H1 (cell line): ENCODE measurements around the gene SH2D4B. TPM values are rescaled to one million over a fixed set of nuclear protein-coding genes. Genes with fewer than 3 reads are reported as not detected.

ENCODE experiments used
- CTCF ChIA-PET: fragments of 300-600 bp; sonication (Branson Sonifier 250); formaldehyde crosslinking; loops from one replicate; lab custom pipeline; 2021; ENCODE audit not compliant: partially characterized antibody; lab: Charles Lee
- POLR2A ChIA-PET: fragments of 300-600 bp; sonication (Branson Sonifier 250); formaldehyde crosslinking; loops from one replicate; lab custom pipeline; 2021; ENCODE audit warnings: inconsistent platforms; ENCODE audit not compliant: partially characterized antibody; lab: Charles Lee
- DNase-seq, 2 experiments: peaks; one replicate each; pipeline versions ENCODE4 v3.0.0 to v3.0.0-alpha.2; 2010 to 2022; ENCODE audit warnings: low spot score in 2 of 2, low read depth in 1 of 2, mixed read lengths in 1 of 2
- FAIRE-seq: peaks from 2 replicates; lab custom pipeline; 2011; peaks lifted over from hg19 to GRCh38; lab: Jason Lieb, UNC
- H2AFZ ChIP-seq: 2 replicates; pipeline ENCODE4 v1.8.1; 2012; ENCODE audit warnings: low read length, inconsistent platforms
- H2AK5ac ChIP-seq: 2 replicates; pipeline ENCODE4 v1.6.1; 2013; ENCODE audit warnings: low read depth, low read length
- H2BK120ac ChIP-seq: replicated peaks from 2 replicates; pipeline ENCODE3; 2013; ENCODE audit warnings: low read depth, low read length, inconsistent platforms
- H2BK12ac ChIP-seq: 2 replicates; pipeline ENCODE4 v1.6.1; 2013; ENCODE audit warnings: low read depth, low read length
- H2BK15ac ChIP-seq: 2 replicates; pipeline ENCODE4 v1.6.1; 2013; ENCODE audit warnings: low read length
- H2BK20ac ChIP-seq: 2 replicates; pipeline ENCODE4 v1.6.1; 2013; ENCODE audit warnings: low read length
- H2BK5ac ChIP-seq: 2 replicates; pipeline ENCODE4 v1.6.1; 2013; ENCODE audit warnings: low read depth, low read length
- H3K14ac ChIP-seq: 2 replicates; pipeline ENCODE4 v1.6.1; 2013; ENCODE audit warnings: inconsistent platforms; ENCODE audit not compliant: insufficient read length
- H3K18ac ChIP-seq: 2 replicates; pipeline ENCODE4 v1.6.1; 2013; ENCODE audit warnings: low read length; ENCODE audit errors: extremely low read depth
- H3K23ac ChIP-seq: 2 replicates; pipeline ENCODE4 v1.6.1; 2013; ENCODE audit warnings: inconsistent platforms; ENCODE audit not compliant: insufficient read length
- H3K23me2 ChIP-seq: 2 replicates; pipeline ENCODE4 v1.6.1; 2013; ENCODE audit warnings: low read depth, low read length
- H3K27ac ChIP-seq: 2 replicates; pipeline ENCODE4 v1.6.1; 2011; ENCODE audit warnings: low read depth, low read length, inconsistent platforms
- H3K27me3 ChIP-seq, 4 experiments: replicated peaks in 1 of 4; 1 replicate in 1 of 4; 2 replicates in 3 of 4; pipeline versions ENCODE4 v1.6.1 to v1.8.1; 2011 to 2013; ENCODE audit warnings: low read length in 3 of 4, mild to moderate bottlenecking in 3 of 4, inconsistent platforms in 2 of 4, mixed read lengths in 2 of 4, moderate library complexity in 1 of 4; ENCODE audit not compliant: control insufficient read depth in 3 of 4, insufficient read depth in 3 of 4; ENCODE audit errors: extremely low read depth in 1 of 4
- H3K36me3 ChIP-seq, 4 experiments: 2 replicates each; pipeline versions ENCODE4 v1.6.1 to v1.8.1; 2011 to 2013; ENCODE audit warnings: mild to moderate bottlenecking in 4 of 4, low read length in 3 of 4, moderate library complexity in 2 of 4, control low read depth in 1 of 4, inconsistent platforms in 1 of 4; ENCODE audit not compliant: insufficient read depth in 4 of 4, control insufficient read depth in 2 of 4
- H3K4ac ChIP-seq: replicated peaks from 2 replicates; pipeline ENCODE3; 2013; ENCODE audit warnings: low read length, low read depth, mixed read lengths, inconsistent platforms; ENCODE audit not compliant: insufficient read length
- H3K4me1 ChIP-seq, 4 experiments: replicated peaks in 1 of 4; 1 replicate in 1 of 4; 2 replicates in 3 of 4; pipeline versions ENCODE4 v1.6.1 to v1.8.1; 2011 to 2013; ENCODE audit warnings: low read length in 3 of 4, inconsistent platforms in 2 of 4, mixed read lengths in 1 of 4; ENCODE audit not compliant: insufficient read depth in 4 of 4, control insufficient read depth in 3 of 4
- H3K4me2 ChIP-seq, 2 experiments: 2 replicates each; pipeline versions ENCODE4 v1.6.1 to v1.8.1; 2011 to 2013; ENCODE audit warnings: low read depth in 2 of 2, low read length in 2 of 2, control low read depth in 1 of 2, inconsistent platforms in 1 of 2, mild to moderate bottlenecking in 1 of 2; ENCODE audit not compliant: insufficient read depth in 1 of 2
- H3K4me3 ChIP-seq, 4 experiments: fragments of 200-600, 300-600 bp in 1 of 4; sonication (generic), shearing (Covaris generic), sonication (Bioruptor Twin) in 1 of 4; 2 replicates each; pipeline versions ENCODE4 v1.5.1 to v1.8.1; 2011 to 2016; ENCODE audit warnings: low read length in 4 of 4, low read depth in 3 of 4, control low read depth in 2 of 4, inconsistent platforms in 2 of 4, mild to moderate bottlenecking in 2 of 4, mixed read lengths in 1 of 4, moderate library complexity in 1 of 4; ENCODE audit not compliant: insufficient read depth in 2 of 4; ENCODE audit errors: extremely low read depth in 1 of 4
- H3K56ac ChIP-seq: replicated peaks from 2 replicates; pipeline ENCODE3; 2013; ENCODE audit warnings: low read depth, mild to moderate bottlenecking, mixed read lengths, low read length, inconsistent platforms; ENCODE audit not compliant: insufficient read length
- H3K79me1 ChIP-seq: 2 replicates; pipeline ENCODE4 v1.6.1; 2013; ENCODE audit warnings: low read depth, low read length, control low read depth
- H3K79me2 ChIP-seq, 2 experiments: 2 replicates each; pipeline versions ENCODE4 v1.6.1 to v1.8.1; 2012 to 2013; ENCODE audit warnings: low read length in 2 of 2, mild to moderate bottlenecking in 2 of 2, inconsistent platforms in 1 of 2; ENCODE audit not compliant: insufficient read depth in 2 of 2, control insufficient read depth in 1 of 2
- H3K9ac ChIP-seq, 4 experiments: replicated peaks in 1 of 4; 1 replicate in 1 of 4; 2 replicates in 3 of 4; pipeline versions ENCODE4 v1.6.1 to v1.8.1; 2011 to 2013; ENCODE audit warnings: low read depth in 3 of 4, low read length in 3 of 4, control low read depth in 2 of 4, mild to moderate bottlenecking in 2 of 4, moderate library complexity in 2 of 4, inconsistent platforms in 1 of 4; ENCODE audit errors: extremely low read depth in 1 of 4
- H3K9me3 ChIP-seq, 2 experiments: 2 replicates each; pipeline versions ENCODE4 v1.6.1 to v1.8.1; 2012 to 2013; ENCODE audit warnings: mild to moderate bottlenecking in 2 of 2, moderate library complexity in 2 of 2, control low read depth in 1 of 2, inconsistent platforms in 1 of 2, low read depth in 1 of 2, low read length in 1 of 2, mixed read lengths in 1 of 2; ENCODE audit not compliant: insufficient read depth in 2 of 2
- H4K20me1 ChIP-seq, 2 experiments: replicated peaks in 1 of 2; 2 replicates each; pipeline versions ENCODE3 to v1.8.1; 2011 to 2013; ENCODE audit warnings: inconsistent platforms in 2 of 2, low read length in 2 of 2, mild to moderate bottlenecking in 1 of 2; ENCODE audit not compliant: insufficient read depth in 2 of 2, control insufficient read depth in 1 of 2
- H4K5ac ChIP-seq: 2 replicates; pipeline ENCODE4 v1.6.1; 2013; ENCODE audit warnings: low read length, low read depth, mixed read lengths, inconsistent platforms; ENCODE audit not compliant: insufficient read length
- H4K8ac ChIP-seq: 2 replicates; pipeline ENCODE4 v1.8.0; 2013; ENCODE audit warnings: mild to moderate bottlenecking, moderate library complexity, low read length, inconsistent platforms; ENCODE audit not compliant: insufficient read depth; ENCODE audit errors: extremely low read depth
- H4K91ac ChIP-seq: replicated peaks from 2 replicates; pipeline ENCODE3; 2013; ENCODE audit warnings: low read length, mixed read lengths, inconsistent platforms; ENCODE audit not compliant: insufficient read length
- CTBP2 ChIP-seq: IDR thresholded peaks from 2 replicates; pipeline ENCODE4 v1.7.0; 2011; ENCODE audit warnings: borderline replicate concordance, mild to moderate bottlenecking, moderate library complexity, mixed read lengths, low read length; ENCODE audit not compliant: insufficient read depth, insufficient read length
- FOSL1 ChIP-seq: IDR thresholded peaks from 2 replicates; pipeline ENCODE4 v1.6.1; 2011; ENCODE audit warnings: mild to moderate bottlenecking, low read depth, low read length, moderate library complexity; ENCODE audit not compliant: insufficient read depth
- KDM1A ChIP-seq: fragments of 200-600, 300-600 bp; sonication (generic); IDR thresholded peaks from 2 replicates; pipeline ENCODE4 v1.7.1; 2016; ENCODE audit warnings: mild to moderate bottlenecking, low read length, borderline replicate concordance
- KDM4A ChIP-seq: IDR thresholded peaks from one replicate; pipeline ENCODE4 v1.7.1; 2012; ENCODE audit warnings: low read depth, mild to moderate bottlenecking, moderate library complexity, low read length, inconsistent platforms; ENCODE audit not compliant: severe bottlenecking
- KDM5A ChIP-seq: fragments of 200-600 bp; IDR thresholded peaks from 2 replicates; pipeline ENCODE4 v1.7.1; 2012; ENCODE audit warnings: mild to moderate bottlenecking, low read length, inconsistent platforms, mixed read lengths
- POLR2A ChIP-seq, 2 experiments: IDR thresholded peaks; 1 replicate in 1 of 2; 2 replicates in 1 of 2; pipeline ENCODE4 v1.6.1; 2011; ENCODE audit warnings: low read depth in 2 of 2, low read length in 2 of 2, mild to moderate bottlenecking in 2 of 2; ENCODE audit errors: control extremely low read depth in 1 of 2
- POLR2AphosphoS5 ChIP-seq: IDR thresholded peaks from 2 replicates; pipeline ENCODE4 v1.6.1; 2011; ENCODE audit warnings: low read depth, low read length
- POU5F1 ChIP-seq: IDR thresholded peaks from 2 replicates; pipeline ENCODE4 v1.6.1; 2011; ENCODE audit warnings: low read depth, mild to moderate bottlenecking, low read length, moderate library complexity
- RNF2 ChIP-seq: fragments of 200-900, 300-1000 bp; sonication (generic); IDR thresholded peaks from 2 replicates; pipeline ENCODE4 v1.7.1; 2016; ENCODE audit warnings: borderline replicate concordance, low read depth, mild to moderate bottlenecking, antibody characterized with exemption, low read length; ENCODE audit not compliant: poor library complexity, severe bottlenecking; ENCODE audit errors: missing control alignments
- SP2 ChIP-seq: IDR thresholded peaks from 2 replicates; pipeline ENCODE4 v1.6.1; 2012; ENCODE audit warnings: mild to moderate bottlenecking, low read length, inconsistent platforms
- SRF ChIP-seq: IDR thresholded peaks from 2 replicates; pipeline ENCODE4 v1.6.1; 2011; ENCODE audit warnings: mild to moderate bottlenecking, low read depth, low read length, moderate library complexity
- TAF1 ChIP-seq: IDR thresholded peaks from 2 replicates; pipeline ENCODE4 v1.6.1; 2011; ENCODE audit warnings: mild to moderate bottlenecking, low read depth, low read length
- TAF7 ChIP-seq: optimal IDR thresholded peaks from 2 replicates; pipeline ENCODE3; 2011; ENCODE audit warnings: low read depth, mild to moderate bottlenecking, inconsistent platforms, low read length, moderate library complexity, borderline replicate concordance
- TCF12 ChIP-seq: IDR thresholded peaks from 2 replicates; pipeline ENCODE4 v1.6.1; 2011; ENCODE audit warnings: low read depth, mild to moderate bottlenecking, low read length
- WGBS, 2 experiments: shearing (Covaris generic) in 1 of 2; methylation state at CpG; one replicate each; pipeline versions ENCODE4 v1.1.6 to v1.1.7; 2013 to 2015; ENCODE audit warnings: low lambda C conversion rate in 2 of 2, mixed read lengths in 2 of 2, inconsistent platforms in 1 of 2, low coverage in 1 of 2, missing lambda C conversion rate in 1 of 2; ENCODE audit not compliant: insufficient replicate concordance in 2 of 2, insufficient coverage in 1 of 2, insufficient read length in 1 of 2; ENCODE audit errors: extremely low coverage in 1 of 2, missing lambda C conversion rate in 1 of 2; 5-methylcytosine and 5-hydroxymethylcytosine counted together
- polyA plus RNA-seq, 7 experiments: library from polyadenylated mRNA; depleted of rRNA in 3 of 7; stranded (reverse) in 5 of 7; unstranded in 2 of 7; fragments of >200 nt in 5 of 7; fragments of 200-250 nt in 2 of 7; gene quantifications; 1 replicate in 5 of 7; 2 replicates in 1 of 7; 4 replicates in 1 of 7; pipeline versions ENCODE4 v1.2.1 to v1.2.3, GENCODE V29; 2011 to 2013; ENCODE audit warnings: missing spikeins in 2 of 7, mixed read lengths in 2 of 7
- total RNA-seq: library from RNA; stranded (reverse); fragmentation: NEBNext Ultra II Directional; extraction: Animal tissue kit (Norgen Biotek cat#: 25700); gene quantifications from 2 replicates; pipeline ENCODE4 v1.2.1, GENCODE V29; 2021

Gene SH2D4B
- total and polyA plus RNA-seq, 2 of the 8 experiments (the other 6 are each of a cell fraction or from before 2014, with no cell fraction given): 0.06 to 0.13 TPM

DNA sequence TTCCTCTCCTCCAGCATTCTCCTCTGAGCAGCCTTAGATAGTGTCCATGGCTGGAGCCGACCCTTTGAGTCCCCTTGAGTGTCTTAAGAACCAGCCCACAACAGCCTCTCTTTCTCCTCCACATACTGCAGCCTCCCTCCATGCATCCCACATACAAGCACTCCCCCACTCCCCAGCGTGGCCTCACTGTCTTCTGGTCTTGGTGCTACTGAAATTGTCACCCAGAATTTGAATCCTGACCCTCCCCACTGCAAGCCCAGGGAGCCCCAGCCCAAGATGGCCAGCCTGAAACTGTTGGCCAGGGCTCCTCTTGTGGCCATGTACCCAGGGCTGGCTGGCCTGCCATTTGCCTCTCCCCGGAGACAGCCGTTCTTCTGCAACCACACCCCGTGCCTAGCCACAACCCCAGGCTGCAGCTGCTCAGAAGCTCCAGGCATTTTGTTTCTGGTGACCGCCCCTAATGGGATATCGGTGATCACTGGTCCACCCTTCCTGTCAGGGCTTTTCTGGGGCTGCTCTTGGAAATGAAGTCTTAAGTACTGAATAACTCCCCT lies 18.8 kb upstream of the SH2D4B start:
- no peak overlapping the region for H2BK120ac ChIP-seq
- H3K27me3 ChIP-seq: no peaks in the 10 kb centered on the region
- H2AFZ ChIP-seq: no peak overlapping the region
- TF ChIP-seq KDM1A (no peak), POLR2A (IDR thresholded peaks at IDR 0.05; ENCODE audit: control extremely low read depth in 1 of 2, low read depth in 2 of 2, low read length in 2 of 2) (no peak), CTBP2 (no peak), TCF12 (no peak), TAF1 (no peak), POLR2AphosphoS5 (no peak), SRF (no peak), KDM5A (no peak), KDM4A (no peak), RNF2 (no peak), FOSL1 (no peak), SP2 (no peak), POU5F1 (no peak), TAF7 (no peak)
- H3K4me3 ChIP-seq: no peak overlapping the region
- H4K5ac ChIP-seq: no peak overlapping the region
- peaks cover 1 to 3% of the 10 kb centered on the region in 2 experiments for H4K20me1 ChIP-seq
- no peak overlapping the region for H3K14ac ChIP-seq
- no peak overlapping the region for H3K9ac ChIP-seq
- no peak for FAIRE-seq
- POLR2A ChIA-PET: no interaction called here
- no peak overlapping the region for H2BK5ac ChIP-seq
- no peak overlapping the region for H3K4ac ChIP-seq
- no peaks in the 10 kb centered on the region for H3K79me1 ChIP-seq
- no peak overlapping the region for H3K23ac ChIP-seq
- no peak overlapping the region for H4K91ac ChIP-seq
- no peak overlapping the region for H3K18ac ChIP-seq
- no peaks in the 10 kb centered on the region for H3K23me2 ChIP-seq
- H2BK20ac ChIP-seq: no peak overlapping the region
- no peak overlapping the region for H4K8ac ChIP-seq
- H2BK15ac ChIP-seq: no peak overlapping the region
- CTCF ChIA-PET: interaction anchor here (0.7 to 3.0 kb wide), 2 partner anchors 14 to 75 kb away, joined by 3 to 22 read pairs; no protein-coding TSS in a partner anchor
- H3K9me3 ChIP-seq: no peaks in the 10 kb centered on the region
- WGBS, 2 experiments: 91% methylated on average over 7 of the region's 7 CpGs; no CpG with 5 or more reads in 1 of the 2 experiments
- H2AK5ac ChIP-seq: no peak overlapping the region
- no peak for DNase-seq
- peaks cover 0 to 18% (median 11%) of the 10 kb centered on the region in 4 experiments; a peak in 7 of 8 replicates for H3K36me3 ChIP-seq
- no peak overlapping the region for H2BK12ac ChIP-seq
- H3K79me2 ChIP-seq: no peaks in the 10 kb centered on the region
- H3K4me2 ChIP-seq: no peak overlapping the region
- H3K56ac ChIP-seq: no peak overlapping the region
- H3K4me1 ChIP-seq: peaks cover 0 to 2% (median 0%) of the 10 kb centered on the region in 4 experiments; a peak in 3 of 7 replicates
- no peak overlapping the region for H3K27ac ChIP-seq
